ENCODE data around the gene MAGI2.

DNA sequence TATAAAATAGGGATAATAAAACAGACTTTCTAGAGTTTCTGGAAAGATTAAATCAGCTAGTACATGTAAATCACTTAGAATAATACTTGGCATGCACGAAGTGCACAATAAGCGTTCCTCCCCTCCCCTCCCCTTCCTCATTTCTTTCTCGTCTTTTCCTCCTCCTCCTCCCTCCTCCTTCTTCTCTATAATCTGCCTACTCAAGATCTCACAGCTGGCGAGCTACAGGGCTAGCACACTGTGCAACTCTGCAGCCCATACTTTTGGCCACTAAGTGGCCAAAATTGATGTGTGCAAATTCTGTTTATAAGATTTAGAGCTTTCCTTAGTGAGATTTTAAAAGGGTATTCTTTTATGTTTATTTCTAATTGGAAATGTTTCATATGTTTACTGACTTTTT is 1089.6 kb downstream of the MAGI2 start:
- no peak for TF ChIP-seq ZNF274 (IDR thresholded peaks at IDR 0.05; ENCODE audit: low read depth, low read length)
- TF ChIP-seq POLR2A (IDR thresholded peaks at IDR 0.05; ENCODE audit: borderline replicate concordance, extremely low read depth, insufficient read depth, insufficient read length), result no peak
- TF ChIP-seq, protein P1, sequence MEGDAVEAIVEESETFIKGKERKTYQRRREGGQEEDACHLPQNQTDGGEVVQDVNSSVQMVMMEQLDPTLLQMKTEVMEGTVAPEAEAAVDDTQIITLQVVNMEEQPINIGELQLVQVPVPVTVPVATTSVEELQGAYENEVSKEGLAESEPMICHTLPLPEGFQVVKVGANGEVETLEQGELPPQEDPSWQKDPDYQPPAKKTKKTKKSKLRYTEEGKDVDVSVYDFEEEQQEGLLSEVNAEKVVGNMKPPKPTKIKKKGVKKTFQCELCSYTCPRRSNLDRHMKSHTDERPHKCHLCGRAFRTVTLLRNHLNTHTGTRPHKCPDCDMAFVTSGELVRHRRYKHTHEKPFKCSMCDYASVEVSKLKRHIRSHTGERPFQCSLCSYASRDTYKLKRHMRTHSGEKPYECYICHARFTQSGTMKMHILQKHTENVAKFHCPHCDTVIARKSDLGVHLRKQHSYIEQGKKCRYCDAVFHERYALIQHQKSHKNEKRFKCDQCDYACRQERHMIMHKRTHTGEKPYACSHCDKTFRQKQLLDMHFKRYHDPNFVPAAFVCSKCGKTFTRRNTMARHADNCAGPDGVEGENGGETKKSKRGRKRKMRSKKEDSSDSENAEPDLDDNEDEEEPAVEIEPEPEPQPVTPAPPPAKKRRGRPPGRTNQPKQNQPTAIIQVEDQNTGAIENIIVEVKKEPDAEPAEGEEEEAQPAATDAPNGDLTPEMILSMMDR (IDR thresholded peaks at IDR 0.05 in 2 of 3, conservative IDR thresholded peaks at IDR 0.05 in 1 of 3; ENCODE audit: borderline replicate concordance in 1 of 3, insufficient read depth in 1 of 3, low read depth in 2 of 3, low read length in 2 of 3), result peak in 1 of 3 experiments; percentile 20; a peak in 2 of 6 replicates
